H1 (cell line): Measurements from ENCODE around the gene SLC35F5. TPM values are rescaled to one million over a fixed set of nuclear protein-coding genes. Genes with fewer than 3 reads are reported as not detected.

ENCODE experiments used
- CTCF ChIA-PET: fragments of 300-600 bp; sonication (Branson Sonifier 250); formaldehyde crosslinking; loops from one replicate; lab custom pipeline; 2021; ENCODE audit not compliant: partially characterized antibody; lab: Charles Lee
- POLR2A ChIA-PET: fragments of 300-600 bp; sonication (Branson Sonifier 250); formaldehyde crosslinking; loops from one replicate; lab custom pipeline; 2021; ENCODE audit warnings: inconsistent platforms; ENCODE audit not compliant: partially characterized antibody; lab: Charles Lee
- DNase-seq, 2 experiments: peaks; one replicate each; pipeline versions ENCODE4 v3.0.0 to v3.0.0-alpha.2; 2010 to 2022; ENCODE audit warnings: low spot score in 2 of 2, low read depth in 1 of 2, mixed read lengths in 1 of 2
- FAIRE-seq: peaks from 2 replicates; lab custom pipeline; 2011; peaks lifted over from hg19 to GRCh38; lab: Jason Lieb, UNC
- H2AFZ ChIP-seq: 2 replicates; pipeline ENCODE4 v1.8.1; 2012; ENCODE audit warnings: low read length, inconsistent platforms
- H2AK5ac ChIP-seq: 2 replicates; pipeline ENCODE4 v1.6.1; 2013; ENCODE audit warnings: low read depth, low read length
- H2BK120ac ChIP-seq: replicated peaks from 2 replicates; pipeline ENCODE3; 2013; ENCODE audit warnings: low read depth, low read length, inconsistent platforms
- H2BK12ac ChIP-seq: 2 replicates; pipeline ENCODE4 v1.6.1; 2013; ENCODE audit warnings: low read depth, low read length
- H2BK15ac ChIP-seq: 2 replicates; pipeline ENCODE4 v1.6.1; 2013; ENCODE audit warnings: low read length
- H2BK20ac ChIP-seq: 2 replicates; pipeline ENCODE4 v1.6.1; 2013; ENCODE audit warnings: low read length
- H2BK5ac ChIP-seq: 2 replicates; pipeline ENCODE4 v1.6.1; 2013; ENCODE audit warnings: low read depth, low read length
- H3K14ac ChIP-seq: 2 replicates; pipeline ENCODE4 v1.6.1; 2013; ENCODE audit warnings: inconsistent platforms; ENCODE audit not compliant: insufficient read length
- H3K18ac ChIP-seq: 2 replicates; pipeline ENCODE4 v1.6.1; 2013; ENCODE audit warnings: low read length; ENCODE audit errors: extremely low read depth
- H3K23ac ChIP-seq: 2 replicates; pipeline ENCODE4 v1.6.1; 2013; ENCODE audit warnings: inconsistent platforms; ENCODE audit not compliant: insufficient read length
- H3K23me2 ChIP-seq: 2 replicates; pipeline ENCODE4 v1.6.1; 2013; ENCODE audit warnings: low read depth, low read length
- H3K27ac ChIP-seq: 2 replicates; pipeline ENCODE4 v1.6.1; 2011; ENCODE audit warnings: low read depth, low read length, inconsistent platforms
- H3K27me3 ChIP-seq, 4 experiments: replicated peaks in 1 of 4; 1 replicate in 1 of 4; 2 replicates in 3 of 4; pipeline versions ENCODE4 v1.6.1 to v1.8.1; 2011 to 2013; ENCODE audit warnings: low read length in 3 of 4, mild to moderate bottlenecking in 3 of 4, inconsistent platforms in 2 of 4, mixed read lengths in 2 of 4, moderate library complexity in 1 of 4; ENCODE audit not compliant: control insufficient read depth in 3 of 4, insufficient read depth in 3 of 4; ENCODE audit errors: extremely low read depth in 1 of 4
- H3K36me3 ChIP-seq, 4 experiments: 2 replicates each; pipeline versions ENCODE4 v1.6.1 to v1.8.1; 2011 to 2013; ENCODE audit warnings: mild to moderate bottlenecking in 4 of 4, low read length in 3 of 4, moderate library complexity in 2 of 4, control low read depth in 1 of 4, inconsistent platforms in 1 of 4; ENCODE audit not compliant: insufficient read depth in 4 of 4, control insufficient read depth in 2 of 4
- H3K4ac ChIP-seq: replicated peaks from 2 replicates; pipeline ENCODE3; 2013; ENCODE audit warnings: low read length, low read depth, mixed read lengths, inconsistent platforms; ENCODE audit not compliant: insufficient read length
- H3K4me1 ChIP-seq, 4 experiments: replicated peaks in 1 of 4; 1 replicate in 1 of 4; 2 replicates in 3 of 4; pipeline versions ENCODE4 v1.6.1 to v1.8.1; 2011 to 2013; ENCODE audit warnings: low read length in 3 of 4, inconsistent platforms in 2 of 4, mixed read lengths in 1 of 4; ENCODE audit not compliant: insufficient read depth in 4 of 4, control insufficient read depth in 3 of 4
- H3K4me2 ChIP-seq, 2 experiments: 2 replicates each; pipeline versions ENCODE4 v1.6.1 to v1.8.1; 2011 to 2013; ENCODE audit warnings: low read depth in 2 of 2, low read length in 2 of 2, control low read depth in 1 of 2, inconsistent platforms in 1 of 2, mild to moderate bottlenecking in 1 of 2; ENCODE audit not compliant: insufficient read depth in 1 of 2
- H3K4me3 ChIP-seq, 4 experiments: fragments of 200-600, 300-600 bp in 1 of 4; sonication (generic), shearing (Covaris generic), sonication (Bioruptor Twin) in 1 of 4; 2 replicates each; pipeline versions ENCODE4 v1.5.1 to v1.8.1; 2011 to 2016; ENCODE audit warnings: low read length in 4 of 4, low read depth in 3 of 4, control low read depth in 2 of 4, inconsistent platforms in 2 of 4, mild to moderate bottlenecking in 2 of 4, mixed read lengths in 1 of 4, moderate library complexity in 1 of 4; ENCODE audit not compliant: insufficient read depth in 2 of 4; ENCODE audit errors: extremely low read depth in 1 of 4
- H3K56ac ChIP-seq: replicated peaks from 2 replicates; pipeline ENCODE3; 2013; ENCODE audit warnings: low read depth, mild to moderate bottlenecking, mixed read lengths, low read length, inconsistent platforms; ENCODE audit not compliant: insufficient read length
- H3K79me1 ChIP-seq: 2 replicates; pipeline ENCODE4 v1.6.1; 2013; ENCODE audit warnings: low read depth, low read length, control low read depth
- H3K79me2 ChIP-seq, 2 experiments: 2 replicates each; pipeline versions ENCODE4 v1.6.1 to v1.8.1; 2012 to 2013; ENCODE audit warnings: low read length in 2 of 2, mild to moderate bottlenecking in 2 of 2, inconsistent platforms in 1 of 2; ENCODE audit not compliant: insufficient read depth in 2 of 2, control insufficient read depth in 1 of 2
- H3K9ac ChIP-seq, 4 experiments: replicated peaks in 1 of 4; 1 replicate in 1 of 4; 2 replicates in 3 of 4; pipeline versions ENCODE4 v1.6.1 to v1.8.1; 2011 to 2013; ENCODE audit warnings: low read depth in 3 of 4, low read length in 3 of 4, control low read depth in 2 of 4, mild to moderate bottlenecking in 2 of 4, moderate library complexity in 2 of 4, inconsistent platforms in 1 of 4; ENCODE audit errors: extremely low read depth in 1 of 4
- H3K9me3 ChIP-seq, 2 experiments: 2 replicates each; pipeline versions ENCODE4 v1.6.1 to v1.8.1; 2012 to 2013; ENCODE audit warnings: mild to moderate bottlenecking in 2 of 2, moderate library complexity in 2 of 2, control low read depth in 1 of 2, inconsistent platforms in 1 of 2, low read depth in 1 of 2, low read length in 1 of 2, mixed read lengths in 1 of 2; ENCODE audit not compliant: insufficient read depth in 2 of 2
- H4K20me1 ChIP-seq, 2 experiments: replicated peaks in 1 of 2; 2 replicates each; pipeline versions ENCODE3 to v1.8.1; 2011 to 2013; ENCODE audit warnings: inconsistent platforms in 2 of 2, low read length in 2 of 2, mild to moderate bottlenecking in 1 of 2; ENCODE audit not compliant: insufficient read depth in 2 of 2, control insufficient read depth in 1 of 2
- H4K5ac ChIP-seq: 2 replicates; pipeline ENCODE4 v1.6.1; 2013; ENCODE audit warnings: low read length, low read depth, mixed read lengths, inconsistent platforms; ENCODE audit not compliant: insufficient read length
- H4K8ac ChIP-seq: 2 replicates; pipeline ENCODE4 v1.8.0; 2013; ENCODE audit warnings: mild to moderate bottlenecking, moderate library complexity, low read length, inconsistent platforms; ENCODE audit not compliant: insufficient read depth; ENCODE audit errors: extremely low read depth
- H4K91ac ChIP-seq: replicated peaks from 2 replicates; pipeline ENCODE3; 2013; ENCODE audit warnings: low read length, mixed read lengths, inconsistent platforms; ENCODE audit not compliant: insufficient read length
- ATF2 ChIP-seq: IDR thresholded peaks from 2 replicates; pipeline ENCODE4 v1.6.1; 2012; ENCODE audit warnings: low read length, inconsistent platforms
- BACH1 ChIP-seq: IDR thresholded peaks from 2 replicates; pipeline ENCODE4 v1.6.1; 2012; ENCODE audit warnings: low read length, improper control_type of control experiment
- CTBP2 ChIP-seq: IDR thresholded peaks from 2 replicates; pipeline ENCODE4 v1.7.0; 2011; ENCODE audit warnings: borderline replicate concordance, mild to moderate bottlenecking, moderate library complexity, mixed read lengths, low read length; ENCODE audit not compliant: insufficient read depth, insufficient read length
- EP300 ChIP-seq, 2 experiments: IDR thresholded peaks; 1 replicate in 1 of 2; 2 replicates in 1 of 2; pipeline ENCODE4 v1.6.1; 2011 to 2012; ENCODE audit warnings: low read depth in 2 of 2, low read length in 2 of 2, mild to moderate bottlenecking in 2 of 2, borderline replicate concordance in 1 of 2, inconsistent platforms in 1 of 2, moderate library complexity in 1 of 2
- FOSL1 ChIP-seq: IDR thresholded peaks from 2 replicates; pipeline ENCODE4 v1.6.1; 2011; ENCODE audit warnings: mild to moderate bottlenecking, low read depth, low read length, moderate library complexity; ENCODE audit not compliant: insufficient read depth
- JUND ChIP-seq: IDR thresholded peaks from 2 replicates; pipeline ENCODE4 v1.6.1; 2011; ENCODE audit warnings: mild to moderate bottlenecking, improper control_type of control experiment, low read length
- NANOG ChIP-seq: IDR thresholded peaks from 2 replicates; pipeline ENCODE4 v1.6.1; 2011; ENCODE audit warnings: low read length, low read depth, mild to moderate bottlenecking, inconsistent platforms; ENCODE audit not compliant: insufficient read depth, poor library complexity, severe bottlenecking
- POLR2A ChIP-seq, 2 experiments: IDR thresholded peaks; 1 replicate in 1 of 2; 2 replicates in 1 of 2; pipeline ENCODE4 v1.6.1; 2011; ENCODE audit warnings: low read depth in 2 of 2, low read length in 2 of 2, mild to moderate bottlenecking in 2 of 2; ENCODE audit errors: control extremely low read depth in 1 of 2
- POLR2AphosphoS5 ChIP-seq: IDR thresholded peaks from 2 replicates; pipeline ENCODE4 v1.6.1; 2011; ENCODE audit warnings: low read depth, low read length
- SRF ChIP-seq: IDR thresholded peaks from 2 replicates; pipeline ENCODE4 v1.6.1; 2011; ENCODE audit warnings: mild to moderate bottlenecking, low read depth, low read length, moderate library complexity
- TCF12 ChIP-seq: IDR thresholded peaks from 2 replicates; pipeline ENCODE4 v1.6.1; 2011; ENCODE audit warnings: low read depth, mild to moderate bottlenecking, low read length
- TEAD4 ChIP-seq: IDR thresholded peaks from 2 replicates; pipeline ENCODE4 v1.6.1; 2012; ENCODE audit warnings: low read depth, low read length, inconsistent platforms, mixed read lengths
- ZNF274 ChIP-seq: IDR thresholded peaks from 2 replicates; pipeline ENCODE4 v1.7.0; 2012; ENCODE audit warnings: low read length, borderline replicate concordance; ENCODE audit errors: extremely low read depth
- WGBS, 2 experiments: shearing (Covaris generic) in 1 of 2; methylation state at CpG; one replicate each; pipeline versions ENCODE4 v1.1.6 to v1.1.7; 2013 to 2015; ENCODE audit warnings: low lambda C conversion rate in 2 of 2, mixed read lengths in 2 of 2, inconsistent platforms in 1 of 2, low coverage in 1 of 2, missing lambda C conversion rate in 1 of 2; ENCODE audit not compliant: insufficient replicate concordance in 2 of 2, insufficient coverage in 1 of 2, insufficient read length in 1 of 2; ENCODE audit errors: extremely low coverage in 1 of 2, missing lambda C conversion rate in 1 of 2; 5-methylcytosine and 5-hydroxymethylcytosine counted together
- polyA plus RNA-seq, 7 experiments: library from polyadenylated mRNA; depleted of rRNA in 3 of 7; stranded (reverse) in 5 of 7; unstranded in 2 of 7; fragments of >200 nt in 5 of 7; fragments of 200-250 nt in 2 of 7; gene quantifications; 1 replicate in 5 of 7; 2 replicates in 1 of 7; 4 replicates in 1 of 7; pipeline versions ENCODE4 v1.2.1 to v1.2.3, GENCODE V29; 2011 to 2013; ENCODE audit warnings: missing spikeins in 2 of 7, mixed read lengths in 2 of 7
- total RNA-seq: library from RNA; stranded (reverse); fragmentation: NEBNext Ultra II Directional; extraction: Animal tissue kit (Norgen Biotek cat#: 25700); gene quantifications from 2 replicates; pipeline ENCODE4 v1.2.1, GENCODE V29; 2021

The SLC35F5 gene
- total and polyA plus RNA-seq, 2 of the 8 experiments (the other 6 are each of a cell fraction or from before 2014, with no cell fraction given), result 11.8 to 22.2 TPM

- Histone ChIP-seq H4K8ac (no peak overlapping the region), H2AFZ (no peak overlapping the region), H2BK12ac (no peak overlapping the region), H2AK5ac (no peak overlapping the region), H4K5ac (no peak overlapping the region), H3K27ac (no peak overlapping the region), H3K23ac (no peak overlapping the region), H2BK5ac (no peak overlapping the region), H3K36me3 (no peaks in the 10 kb centered on the region), H3K56ac (no peak overlapping the region), H3K23me2 (no peaks in the 10 kb centered on the region), H3K14ac (no peak overlapping the region), H3K9me3 (no peaks in the 10 kb centered on the region), H2BK120ac (no peak overlapping the region), H3K27me3 (no peaks in the 10 kb centered on the region), H3K79me2 (no peaks in the 10 kb centered on the region), H3K4ac (no peak overlapping the region), H3K9ac (no peak overlapping the region), H2BK15ac (no peak overlapping the region), H3K4me3 (no peak overlapping the region), H3K4me2 (no peak overlapping the region), H4K20me1 (no peaks in the 10 kb centered on the region), H2BK20ac (no peak overlapping the region), H4K91ac (no peak overlapping the region), H3K4me1 (no peaks in the 10 kb centered on the region; a peak in 1 of 7 replicates), H3K18ac (no peak overlapping the region), H3K79me1 (no peaks in the 10 kb centered on the region)
- FAIRE-seq (no peak), DNase-seq (no peak)
- ChIA-PET POLR2A (interaction anchor here (1.1 kb wide), 1 partner anchor 13 kb away, joined by 3 read pairs; no protein-coding TSS in a partner anchor), CTCF (interaction anchor here (1.0 kb wide), 1 partner anchor 10 kb away, joined by 3 read pairs; no protein-coding TSS in a partner anchor)
- 92% methylated on average over 3 of the region's 3 CpGs; no CpG with 5 or more reads in 1 of the 2 experiments for WGBS, 2 experiments
- TF ChIP-seq TCF12, result no peak
- TF ChIP-seq POLR2AphosphoS5, result no peak
- TF ChIP-seq NANOG, result no peak
- no peak for TF ChIP-seq ATF2
- TF ChIP-seq EP300 (IDR thresholded peaks at IDR 0.05; ENCODE audit: borderline replicate concordance in 1 of 2, low read depth in 2 of 2, low read length in 2 of 2), result no peak
- TF ChIP-seq SRF, result no peak
- TF ChIP-seq ZNF274, result no peak
- TF ChIP-seq POLR2A (IDR thresholded peaks at IDR 0.05; ENCODE audit: control extremely low read depth in 1 of 2, low read depth in 2 of 2, low read length in 2 of 2), result no peak
- no peak for TF ChIP-seq FOSL1
- TF ChIP-seq BACH1, result no peak
- TF ChIP-seq CTBP2, result no peak
- TF ChIP-seq TEAD4, result no peak
- TF ChIP-seq JUND, result no peak
These were observed 39.0 kb upstream of the SLC35F5 start for GRCh38 chr2:113795405-113795920.
